Measurements from ENCODE around the gene SMIM5.

GRCh38 chr17:75590314-75590761 is 42.9 kb upstream of the SMIM5 start:
- TF ChIP-seq, protein P1, sequence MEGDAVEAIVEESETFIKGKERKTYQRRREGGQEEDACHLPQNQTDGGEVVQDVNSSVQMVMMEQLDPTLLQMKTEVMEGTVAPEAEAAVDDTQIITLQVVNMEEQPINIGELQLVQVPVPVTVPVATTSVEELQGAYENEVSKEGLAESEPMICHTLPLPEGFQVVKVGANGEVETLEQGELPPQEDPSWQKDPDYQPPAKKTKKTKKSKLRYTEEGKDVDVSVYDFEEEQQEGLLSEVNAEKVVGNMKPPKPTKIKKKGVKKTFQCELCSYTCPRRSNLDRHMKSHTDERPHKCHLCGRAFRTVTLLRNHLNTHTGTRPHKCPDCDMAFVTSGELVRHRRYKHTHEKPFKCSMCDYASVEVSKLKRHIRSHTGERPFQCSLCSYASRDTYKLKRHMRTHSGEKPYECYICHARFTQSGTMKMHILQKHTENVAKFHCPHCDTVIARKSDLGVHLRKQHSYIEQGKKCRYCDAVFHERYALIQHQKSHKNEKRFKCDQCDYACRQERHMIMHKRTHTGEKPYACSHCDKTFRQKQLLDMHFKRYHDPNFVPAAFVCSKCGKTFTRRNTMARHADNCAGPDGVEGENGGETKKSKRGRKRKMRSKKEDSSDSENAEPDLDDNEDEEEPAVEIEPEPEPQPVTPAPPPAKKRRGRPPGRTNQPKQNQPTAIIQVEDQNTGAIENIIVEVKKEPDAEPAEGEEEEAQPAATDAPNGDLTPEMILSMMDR (IDR thresholded peaks at IDR 0.05): no peak
- TF ChIP-seq TP53 (CRISPR knock-in tag; IDR thresholded peaks at IDR 0.05) (no peak), HMGXB4 (CRISPR knock-in tag; IDR thresholded peaks at IDR 0.05; ENCODE audit: borderline replicate concordance) (no peak), KDM5A (IDR thresholded peaks at IDR 0.05) (no peak), ATOH8 (CRISPR knock-in tag; IDR thresholded peaks at IDR 0.05; ENCODE audit: low read depth) (no peak), EHF (CRISPR knock-in tag; IDR thresholded peaks at IDR 0.05) (no peak)
